K562 (cell line): ENCODE results near the gene PSMA7. TPM values are rescaled to one million over a fixed set of nuclear protein-coding genes. Genes with fewer than 3 reads are reported as not detected.

Experiments
- ATAC-seq: fragments of 200-7000 bp; cut with Tn5 transposase; 3 replicates; pipeline ENCODE4 v1.9.1; 2020; ENCODE audit warnings: moderate library complexity
- BruUV-seq: library from RNA; stranded (reverse); fragments of 400-500 nt; replicated peaks from 2 replicates; lab custom pipeline; 2021; lab: Mats Ljungman, UMichigan
- CTCF ChIA-PET: fragments of 300-600 bp; formaldehyde crosslinking; extraction: SDS; loops from one replicate; lab custom pipeline; 2021; ENCODE audit warnings: low intra/inter-chr PET ratio; lab: Yijun Ruan, JAX
- POLR2A ChIA-PET: fragments of 300-600, 350-650 bp; sonication (Branson Sonifier 250); formaldehyde crosslinking; extraction: SDS; loops from one replicate; lab custom pipeline; 2021; ENCODE audit warnings: antibody characterized with exemption, inconsistent platforms; lab: Yijun Ruan, JAX
- DNase-seq, 4 experiments: peaks; one replicate each; pipeline versions ENCODE4 v3.0.0 to v3.0.0-alpha.2; 2011 to 2018; ENCODE audit warnings: low spot score in 3 of 4, mixed read lengths in 3 of 4; ENCODE audit errors: extremely low read depth in 1 of 4
- FAIRE-seq: peaks from 2 replicates; lab custom pipeline; 2011; peaks lifted over from hg19 to GRCh38; lab: Jason Lieb, UNC
- H2AFZ ChIP-seq: 2 replicates; pipeline ENCODE4 v1.6.0; 2011; ENCODE audit warnings: low read depth, low read length, control low read depth, inconsistent platforms
- H3K27ac ChIP-seq: fragments of 200-600 bp; 3 replicates; pipeline ENCODE4 v1.8.0; 2011; ENCODE audit warnings: low read depth, mild to moderate bottlenecking, control low read depth, inconsistent platforms, low read length, moderate library complexity, mixed read lengths; ENCODE audit errors: extremely low read depth
- H3K27me3 ChIP-seq, 2 experiments: fragments of 300-600 bp in 1 of 2; 2 replicates in 1 of 2; 3 replicates in 1 of 2; pipeline versions ENCODE4 v1.6.0 to v1.8.0; 2011; ENCODE audit warnings: inconsistent platforms in 2 of 2, low read length in 2 of 2, mild to moderate bottlenecking in 1 of 2, mixed read lengths in 1 of 2, moderate library complexity in 1 of 2; ENCODE audit not compliant: control insufficient read depth in 2 of 2, insufficient read depth in 2 of 2
- H3K36me3 ChIP-seq: fragments of 300-600 bp; 3 replicates; pipeline ENCODE4 v1.8.0; 2011; ENCODE audit warnings: mild to moderate bottlenecking, low read length, inconsistent platforms; ENCODE audit not compliant: control insufficient read depth, insufficient read depth
- H3K4me1 ChIP-seq, 2 experiments: fragments of 200-600 bp in 1 of 2; replicated peaks in 1 of 2; 2 replicates in 1 of 2; 3 replicates in 1 of 2; pipeline versions ENCODE4 v1.5.1 to v1.8.0; 2011; ENCODE audit warnings: inconsistent platforms in 2 of 2, low read length in 2 of 2, mild to moderate bottlenecking in 1 of 2, mixed read lengths in 1 of 2, moderate library complexity in 1 of 2; ENCODE audit not compliant: control insufficient read depth in 2 of 2, insufficient read depth in 2 of 2
- H3K4me2 ChIP-seq: 2 replicates; pipeline ENCODE4 v1.6.1; 2011; ENCODE audit warnings: low read length, control low read depth, inconsistent platforms, mixed read lengths; ENCODE audit not compliant: insufficient read depth
- H3K4me3 ChIP-seq: fragments of 200-600 bp; sonication (generic), shearing (Covaris generic); 2 replicates; pipeline ENCODE4 v1.5.1; 2016; ENCODE audit warnings: control low read depth, inconsistent platforms
- H3K79me2 ChIP-seq: fragments of 200-600 bp; 3 replicates; pipeline ENCODE4 v1.8.0; 2011; ENCODE audit warnings: low read length, inconsistent platforms; ENCODE audit not compliant: control insufficient read depth, insufficient read depth
- H3K9ac ChIP-seq, 2 experiments: 2 replicates each; pipeline versions ENCODE4 v1.6.0 to v1.6.1; 2011; ENCODE audit warnings: low read depth in 2 of 2, low read length in 2 of 2, control low read depth in 1 of 2, inconsistent platforms in 1 of 2, mild to moderate bottlenecking in 1 of 2, mixed read lengths in 1 of 2; ENCODE audit not compliant: insufficient read depth in 1 of 2
- H3K9me1 ChIP-seq: one replicate; pipeline ENCODE4 v1.6.0; 2011; ENCODE audit warnings: inconsistent platforms, mild to moderate bottlenecking, low read length, moderate library complexity; ENCODE audit not compliant: control insufficient read depth, insufficient read depth
- H3K9me3 ChIP-seq: replicated peaks from 2 replicates; pipeline ENCODE4 v1.5.1; 2011; ENCODE audit warnings: low read depth, low read length, inconsistent platforms; ENCODE audit not compliant: control insufficient read depth, insufficient read depth
- H4K20me1 ChIP-seq: replicated peaks from 2 replicates; pipeline ENCODE4 v1.6.1; 2011; ENCODE audit warnings: low read length, inconsistent platforms, mixed read lengths; ENCODE audit not compliant: control insufficient read depth, insufficient read depth
- C11orf30 ChIP-seq: fragments of 450-650 bp; IDR thresholded peaks from 2 replicates; pipeline ENCODE4 v1.6.1; 2016; ENCODE audit warnings: low read depth, mild to moderate bottlenecking
- CBX1 ChIP-seq: sonication (generic); IDR thresholded peaks from 2 replicates; pipeline ENCODE4 v1.6.1; 2016; ENCODE audit warnings: antibody characterized with exemption, low read depth, mild to moderate bottlenecking
- E2F4 ChIP-seq: sonication (generic); formaldehyde crosslinking; IDR thresholded peaks from 2 replicates; pipeline ENCODE4 v1.8.0; 2022; ENCODE audit warnings: mild to moderate bottlenecking, low read depth, missing genetic modification reagents
- GTF2F1 ChIP-seq: IDR thresholded peaks from 2 replicates; pipeline ENCODE4 v1.6.1; 2011; ENCODE audit warnings: low read depth, low read length, improper control_type of control experiment
- JUND ChIP-seq, 2 experiments: IDR thresholded peaks; 2 replicates in 1 of 2; 3 replicates in 1 of 2; pipeline ENCODE4 v1.6.1; 2011; ENCODE audit warnings: borderline replicate concordance in 2 of 2, low read depth in 2 of 2, low read length in 2 of 2, improper control_type of control experiment in 1 of 2, missing biosample characterization in 1 of 2, missing genetic modification characterization in 1 of 2, missing genetic modification reagents in 1 of 2
- KDM1A ChIP-seq, 2 experiments: fragments of 450-650 bp; IDR thresholded peaks; 2 replicates each; pipeline ENCODE4 v1.6.1; 2016; ENCODE audit warnings: mild to moderate bottlenecking in 2 of 2
- SMAD1 ChIP-seq: fragments of 150-350 bp; IDR thresholded peaks from 2 replicates; pipeline ENCODE4 v1.6.1; 2014; ENCODE audit warnings: low read length, low read depth; ENCODE audit not compliant: partially characterized antibody
- TAF9B ChIP-seq: fragments of 450-650 bp; IDR thresholded peaks from 2 replicates; pipeline ENCODE4 v1.6.1; 2018; ENCODE audit warnings: mild to moderate bottlenecking; ENCODE audit not compliant: partially characterized antibody
- TCF7L2 ChIP-seq: fragments of 150-350 bp; IDR thresholded peaks from 2 replicates; pipeline ENCODE4 v1.6.1; 2016; ENCODE audit warnings: low read depth, mild to moderate bottlenecking, low read length, moderate library complexity
- XRCC4 ChIP-seq: IDR thresholded peaks from one replicate; pipeline ENCODE4 v1.6.1; 2011; ENCODE audit not compliant: insufficient read depth, insufficient read length; ENCODE audit errors: extremely low read depth
- ZNF347 ChIP-seq: fragments of 450-650 bp; formaldehyde crosslinking; IDR thresholded peaks from 2 replicates; pipeline ENCODE4 v1.4.0; 2020; ENCODE audit warnings: low read depth, mild to moderate bottlenecking, moderate library complexity
- ZNF431 ChIP-seq: sonication (generic); formaldehyde crosslinking; IDR thresholded peaks from 2 replicates; pipeline ENCODE4 v1.8.0; 2022; ENCODE audit warnings: mild to moderate bottlenecking, missing genetic modification reagents
- ZNF778 ChIP-seq: fragments of 450-650 bp; formaldehyde crosslinking; IDR thresholded peaks from 2 replicates; pipeline ENCODE4 v1.4.0; 2020; ENCODE audit warnings: mild to moderate bottlenecking, moderate library complexity
- WGBS: fragments of 100-300 bp; shearing (Covaris generic); methylation state at CpG from one replicate; pipeline ENCODE4 v1.1.6; 2016; ENCODE audit warnings: low coverage, mixed read lengths; ENCODE audit not compliant: insufficient coverage; ENCODE audit errors: missing lambda C conversion rate; 5-methylcytosine and 5-hydroxymethylcytosine counted together
- in situ Hi-C: fragments of 300-500 bp; cut with MboI; formaldehyde crosslinking; loops from 4 replicates; pipeline ENCODE4 v1.15.0; 2018; ENCODE audit warnings: inconsistent platforms, mixed read lengths
- intact Hi-C: fragments of 100-400 bp; cut with micrococcal nuclease; formaldehyde crosslinking; loops from 2 replicates; pipeline ENCODE4 v1.14.2; 2022
- polyA plus RNA-seq, 8 experiments: library from polyadenylated mRNA; depleted of rRNA in 4 of 8; stranded (reverse) in 5 of 8; unstranded in 3 of 8; fragments of >200 nt; fragmentation: Nextera tagmentation in 2 of 8; fragmentation: Illumina TruSeq in 1 of 8; extraction: Ambion mirVana in 2 of 8; extraction: Trizol in 1 of 8; gene quantifications; 2 replicates each; pipeline versions ENCODE4 v1.2.1 to v1.2.3, GENCODE V29; 2011 to 2014; ENCODE audit warnings: inconsistent platforms in 1 of 8, missing spikeins in 1 of 8
- total RNA-seq, 7 experiments: library from RNA; depleted of rRNA in 6 of 7; stranded (reverse); fragments of >200 nt in 6 of 7; fragmentation: Illumina TruSeq in 2 of 7; extraction: Trizol in 2 of 7; gene quantifications; 2 replicates each; pipeline versions ENCODE4 v1.2.1 to v1.2.3, GENCODE V29; 2011 to 2021; ENCODE audit warnings: low replicate concordance in 1 of 7
- TF ChIP-seq, protein P1 (sequence below): fragments of 450-650 bp; IDR thresholded peaks from one replicate; pipeline ENCODE4 v1.6.1; 2018; ENCODE audit warnings: mild to moderate bottlenecking, moderate library complexity; ENCODE audit not compliant: partially characterized antibody

PSMA7 gene
- total and polyA plus RNA-seq, 9 of the 15 experiments (the other 6 are each of a cell fraction or from before 2014, with no cell fraction given), result 257 to 510 (median 393) TPM

DNA sequence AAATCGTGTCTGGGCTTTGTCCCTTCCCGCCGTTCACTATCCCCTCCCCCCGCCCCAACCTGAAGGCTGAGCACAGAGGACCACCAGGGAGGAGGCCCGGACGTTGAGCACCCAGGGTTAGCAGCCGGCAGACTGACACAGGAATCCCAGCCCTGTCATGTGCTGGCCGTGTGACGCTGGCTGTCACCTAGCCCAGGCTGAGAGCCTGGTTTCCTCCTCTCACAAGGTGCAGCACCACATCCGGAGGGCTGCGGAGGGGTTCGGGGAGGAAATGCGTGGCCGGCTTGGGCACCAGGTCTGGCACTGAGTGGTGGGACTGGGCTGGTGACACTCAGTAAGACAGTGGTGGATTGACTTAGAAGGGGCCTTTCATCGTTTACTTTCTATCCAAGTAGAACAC lies 25.5 kb downstream of the PSMA7 start:
- Histone ChIP-seq H3K79me2 (peaks cover 4% of the 10 kb centered on the region), H3K36me3 (no peaks in the 10 kb centered on the region), H3K9me1 (no peaks in the 10 kb centered on the region), H2AFZ (no peak overlapping the region), H3K9ac (no peak overlapping the region; a peak in 1 of 4 replicates), H3K27ac (no peak overlapping the region), H3K4me3 (no peak overlapping the region), H4K20me1 (no peaks in the 10 kb centered on the region), H3K27me3 (peaks cover 17 to 50% of the 10 kb centered on the region in 2 experiments), H3K4me1 (peaks cover 4 to 40% of the 10 kb centered on the region in 2 experiments; a peak in 4 of 5 replicates), H3K4me2 (no peak overlapping the region), H3K9me3 (no peaks in the 10 kb centered on the region; the same call in 1 of the 2 replicates)
- CTCF ChIA-PET, result no interaction called here
- FAIRE-seq (no peak), DNase-seq (no peak), ATAC-seq (no peak)
- BruUV-seq, result no TSS peak
- intact Hi-C loops (no loop called here), in situ Hi-C loops (no loop called here)
- TF ChIP-seq ZNF431 (CRISPR knock-in tag) (no peak), CBX1 (no peak), GTF2F1 (no peak), JUND (IDR thresholded peaks at IDR 0.05; ENCODE audit: borderline replicate concordance, low read depth, low read length) (no peak), JUND (tag; IDR thresholded peaks at IDR 0.05; ENCODE audit: borderline replicate concordance, low read depth, low read length) (no peak), E2F4 (CRISPR knock-in tag) (no peak), TAF9B (no peak), ZNF778 (CRISPR knock-in tag) (no peak), KDM1A (IDR thresholded peaks at IDR 0.05) (no peak), XRCC4 (no peak), SMAD1 (no peak), ZNF347 (CRISPR knock-in tag) (no peak), TCF7L2 (no peak), C11orf30 (no peak)
- TF ChIP-seq, protein P1, sequence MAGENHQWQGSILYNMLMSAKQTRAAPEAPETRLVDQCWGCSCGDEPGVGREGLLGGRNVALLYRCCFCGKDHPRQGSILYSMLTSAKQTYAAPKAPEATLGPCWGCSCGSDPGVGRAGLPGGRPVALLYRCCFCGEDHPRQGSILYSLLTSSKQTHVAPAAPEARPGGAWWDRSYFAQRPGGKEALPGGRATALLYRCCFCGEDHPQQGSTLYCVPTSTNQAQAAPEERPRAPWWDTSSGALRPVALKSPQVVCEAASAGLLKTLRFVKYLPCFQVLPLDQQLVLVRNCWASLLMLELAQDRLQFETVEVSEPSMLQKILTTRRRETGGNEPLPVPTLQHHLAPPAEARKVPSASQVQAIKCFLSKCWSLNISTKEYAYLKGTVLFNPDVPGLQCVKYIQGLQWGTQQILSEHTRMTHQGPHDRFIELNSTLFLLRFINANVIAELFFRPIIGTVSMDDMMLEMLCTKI, result no peak
- 2% methylated on average over 14 of the region's 15 CpGs for WGBS
- POLR2A ChIA-PET, result no interaction called here
